GM19043 (cell line): ENCODE results near the gene LGALS4.
"Not testable (repeated sequence)": the region's sequence is repeated elsewhere in the genome, so short reads cannot be mapped to it uniquely, and the experiment has no call there.

Experiments used
- ATAC-seq: cut with Tn5 transposase; IDR thresholded peaks from one replicate; pipeline ENCODE4 v1.9.1; 2021; ENCODE audit warnings: low read depth; ENCODE audit not compliant: unreplicated experiment

The LGALS4 gene, protein sequence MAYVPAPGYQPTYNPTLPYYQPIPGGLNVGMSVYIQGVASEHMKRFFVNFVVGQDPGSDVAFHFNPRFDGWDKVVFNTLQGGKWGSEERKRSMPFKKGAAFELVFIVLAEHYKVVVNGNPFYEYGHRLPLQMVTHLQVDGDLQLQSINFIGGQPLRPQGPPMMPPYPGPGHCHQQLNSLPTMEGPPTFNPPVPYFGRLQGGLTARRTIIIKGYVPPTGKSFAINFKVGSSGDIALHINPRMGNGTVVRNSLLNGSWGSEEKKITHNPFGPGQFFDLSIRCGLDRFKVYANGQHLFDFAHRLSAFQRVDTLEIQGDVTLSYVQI

DNA sequence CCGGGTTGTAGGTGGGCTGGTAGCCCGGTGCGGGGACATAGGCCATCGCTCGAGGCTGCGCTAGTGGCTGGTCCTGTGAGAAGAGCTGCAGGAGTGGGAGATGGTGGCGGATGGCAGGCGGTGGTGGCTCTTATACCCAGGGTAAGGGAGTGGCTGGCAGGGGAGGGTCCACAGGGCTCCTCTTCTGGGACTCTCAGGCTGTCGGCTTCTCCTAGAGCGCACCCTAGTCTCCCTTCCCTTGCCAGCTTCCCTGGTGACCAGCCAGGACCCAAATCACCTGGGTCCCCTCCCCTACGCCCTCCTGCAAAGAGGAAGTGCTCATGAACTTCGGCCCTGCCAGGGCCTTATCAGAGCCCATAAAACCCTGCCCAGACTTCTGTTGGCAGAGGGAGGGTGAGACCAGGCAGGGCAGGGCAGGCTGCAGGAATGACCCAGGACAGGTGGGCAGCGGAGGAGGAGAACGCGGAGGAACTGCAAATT, at the start of gene LGALS4:
Gene LGALS4 (minus strand): TSS at position 105 of the 480 bp plus-strand sequence. CDS start 59 bp downstream, at position 46.
- no peak for ATAC-seq

DNA sequence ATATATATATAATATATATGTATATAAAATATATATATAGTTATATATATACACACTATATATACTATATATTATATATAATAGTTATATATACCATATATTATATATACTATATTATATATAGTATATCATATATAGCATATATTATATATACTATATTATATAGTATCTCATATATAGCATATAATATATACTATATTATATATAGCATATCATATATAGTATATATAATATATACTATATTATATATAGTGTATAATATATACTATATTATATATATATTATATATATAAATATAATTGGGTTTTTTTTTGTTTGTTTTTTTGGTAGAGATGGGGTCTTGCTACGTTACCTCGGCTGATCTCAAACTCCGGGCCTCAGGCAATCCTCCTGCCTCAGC, 48.6 kb upstream of the LGALS4 start:
- ATAC-seq, result no peak

DNA sequence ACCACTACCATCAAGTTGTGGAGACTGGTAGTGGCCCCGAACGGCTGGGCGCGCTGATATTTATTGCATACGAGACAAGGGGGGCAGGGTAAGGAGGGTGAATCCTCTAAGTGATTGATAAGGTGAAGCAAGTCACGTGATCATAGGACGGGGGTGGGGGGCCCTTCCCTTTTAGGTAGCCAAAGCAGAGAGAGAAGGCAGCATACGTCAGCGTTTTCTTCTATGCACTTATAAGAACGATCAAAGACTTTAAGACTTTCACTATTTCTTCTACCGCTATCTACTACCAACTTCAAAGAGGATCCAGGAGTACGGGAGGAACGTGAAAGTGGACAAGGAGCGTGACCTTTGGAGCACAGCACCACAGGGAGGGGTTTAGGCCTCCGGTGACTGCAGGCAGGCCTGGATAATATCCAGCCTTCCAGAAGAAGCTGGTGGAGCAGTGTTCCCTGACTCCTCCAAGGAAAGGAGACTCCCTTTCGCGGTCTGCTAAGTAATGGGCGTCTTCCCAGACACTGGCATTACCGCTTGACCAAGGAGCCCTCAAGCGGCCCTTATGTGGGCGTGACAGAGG, 47.0 kb upstream of the LGALS4 start:
- not testable (repeated sequence) for ATAC-seq

DNA sequence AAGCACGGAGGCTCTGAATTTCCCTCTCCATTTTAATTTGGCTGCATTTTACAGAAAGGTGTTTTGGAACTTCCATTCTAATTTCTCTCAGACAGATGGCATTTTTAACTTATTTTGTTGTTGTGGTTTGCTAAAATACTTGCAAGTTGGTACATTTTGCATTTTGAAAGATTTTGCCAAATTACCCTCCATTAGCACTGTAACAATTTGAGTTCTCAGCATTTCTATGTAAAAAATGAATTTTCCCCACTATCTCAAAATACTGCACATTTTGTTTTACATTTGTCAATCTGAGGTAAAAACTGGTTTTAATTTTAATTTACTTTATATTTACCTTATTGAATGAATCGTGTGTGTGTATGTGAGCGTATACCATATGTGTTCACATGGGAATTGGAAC, 44.1 kb upstream of the LGALS4 start:
- ATAC-seq, result no peak

DNA sequence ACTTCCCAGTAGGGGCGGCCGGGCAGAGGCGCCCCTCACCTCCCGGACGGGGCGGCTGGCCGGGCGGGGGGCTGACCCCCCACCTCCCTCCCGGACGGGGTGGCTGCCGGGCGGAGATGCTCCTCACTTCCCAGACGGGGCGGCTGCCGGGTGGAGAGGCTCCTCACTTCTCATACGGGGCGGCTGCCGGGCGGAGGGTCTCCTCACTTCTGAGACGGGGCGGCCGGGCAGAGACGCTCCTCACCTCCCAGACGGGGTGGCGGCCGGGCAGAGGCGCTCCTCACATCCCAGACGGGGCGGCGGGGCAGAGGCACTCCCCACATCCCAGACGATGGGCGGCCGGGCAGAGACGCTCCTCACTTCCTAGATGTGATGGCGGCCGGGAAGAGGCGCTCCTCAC, 43.0 kb upstream of the LGALS4 start:
- not testable (repeated sequence) for ATAC-seq

DNA sequence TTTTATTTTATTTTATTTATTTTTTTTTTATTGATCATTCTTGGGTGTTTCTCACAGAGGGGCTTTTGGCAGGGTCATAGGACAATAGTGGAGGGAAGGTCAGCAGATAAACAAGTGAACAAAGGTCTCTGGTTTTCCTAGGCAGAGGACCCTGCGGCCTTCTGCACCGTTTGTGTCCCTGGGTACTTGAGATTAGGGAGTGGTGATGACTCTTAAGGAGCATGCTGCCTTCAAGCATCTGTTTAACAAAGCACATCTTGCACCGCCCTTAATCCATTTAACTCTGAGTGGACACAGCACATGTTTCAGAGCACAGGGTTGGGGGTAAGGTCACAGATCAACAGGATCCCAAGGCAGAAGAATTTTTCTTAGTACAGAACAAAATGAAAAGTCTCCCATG, 42.2 kb upstream of the LGALS4 start:
- not testable (repeated sequence) for ATAC-seq

DNA sequence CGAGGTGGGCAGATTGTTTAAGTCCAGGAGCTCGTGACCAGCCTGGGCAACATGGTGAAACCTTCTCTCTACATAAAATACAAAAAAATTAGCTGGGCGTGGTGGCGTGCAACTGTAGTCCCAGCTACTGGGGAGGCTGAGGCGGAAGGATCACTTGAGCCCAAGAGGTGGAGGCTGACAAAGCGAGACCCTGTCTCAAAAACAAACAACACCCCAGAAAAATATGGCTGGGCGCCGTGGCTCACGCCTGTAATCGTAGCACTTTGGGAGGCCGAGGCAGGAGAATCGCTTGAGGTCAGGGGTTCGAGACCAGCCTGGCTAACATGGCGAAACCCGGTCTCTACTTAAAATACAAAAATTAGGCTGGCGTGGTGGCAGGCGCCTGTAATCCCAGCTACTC, 40.5 kb upstream of the LGALS4 start:
- ATAC-seq, result no peak

DNA sequence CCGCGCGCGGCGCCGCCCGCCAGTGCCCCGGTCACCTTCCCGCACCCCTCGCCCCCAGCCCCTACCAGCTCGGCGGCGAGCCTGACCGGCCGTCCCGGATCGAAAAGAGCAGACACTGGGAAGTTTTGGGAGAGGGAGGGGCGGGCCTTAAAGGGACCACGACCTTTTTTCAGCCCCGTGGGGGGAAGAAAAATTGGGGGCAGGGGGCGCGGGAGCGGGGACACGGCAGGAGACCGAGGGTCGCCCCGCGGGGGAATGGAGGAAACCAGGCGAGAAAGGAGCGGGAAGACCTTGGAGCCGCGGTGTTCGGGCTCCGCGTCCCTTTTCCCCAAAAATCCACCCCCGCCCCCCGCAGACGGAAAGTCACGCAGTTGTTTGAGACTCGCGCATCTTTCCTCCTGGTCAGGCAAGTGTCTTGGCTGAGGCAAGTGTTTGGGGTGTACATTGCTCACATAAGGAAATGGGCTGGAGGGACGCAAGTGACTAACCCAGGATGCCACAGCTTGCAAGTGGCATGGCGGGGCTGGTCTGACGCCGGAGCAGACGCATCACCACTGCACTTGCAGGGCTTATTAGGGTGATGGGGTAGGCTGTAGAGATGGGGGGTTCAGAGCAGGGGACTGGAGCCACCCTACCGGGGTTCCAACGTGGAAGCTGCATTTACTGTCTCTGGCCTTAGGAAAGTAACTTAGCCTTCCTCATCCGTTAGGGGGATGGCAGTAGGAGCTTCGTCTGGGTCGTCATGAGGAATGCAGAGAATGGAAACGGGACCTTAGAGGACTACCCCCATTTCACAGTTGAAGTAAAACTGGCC, 39.7 kb upstream of the LGALS4 start:
- no peak for ATAC-seq

DNA sequence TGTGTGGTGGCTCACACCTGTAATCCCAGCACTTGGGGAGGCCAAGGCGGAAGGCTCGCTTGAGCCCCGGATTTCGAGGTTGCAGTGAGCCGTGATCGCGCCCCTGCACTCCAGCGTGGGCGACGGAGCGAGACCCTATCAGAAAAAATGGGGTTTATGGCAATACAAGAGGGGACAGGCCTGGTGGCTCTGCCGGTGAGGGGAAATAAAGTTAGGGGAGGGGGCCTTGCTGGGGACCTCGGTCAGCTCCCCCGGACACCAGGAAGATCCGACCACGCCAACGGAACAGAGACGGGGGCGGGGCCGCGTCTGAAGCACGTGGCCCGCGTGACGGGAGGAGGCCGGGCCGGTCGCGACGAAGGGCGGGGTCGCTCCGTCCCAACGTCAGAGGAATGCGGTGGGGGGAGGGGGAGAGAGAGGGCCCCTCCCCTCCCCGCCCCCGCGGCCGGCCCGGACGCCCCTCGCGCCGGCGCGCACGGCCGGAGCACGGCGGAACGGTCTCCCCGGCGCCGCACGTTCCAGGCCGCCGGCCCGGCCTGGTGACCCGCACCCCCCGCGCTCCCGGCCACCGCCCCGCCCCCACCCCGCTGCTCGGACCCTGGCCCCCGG, 39.0 kb upstream of the LGALS4 start:
- ATAC-seq, result no peak

DNA sequence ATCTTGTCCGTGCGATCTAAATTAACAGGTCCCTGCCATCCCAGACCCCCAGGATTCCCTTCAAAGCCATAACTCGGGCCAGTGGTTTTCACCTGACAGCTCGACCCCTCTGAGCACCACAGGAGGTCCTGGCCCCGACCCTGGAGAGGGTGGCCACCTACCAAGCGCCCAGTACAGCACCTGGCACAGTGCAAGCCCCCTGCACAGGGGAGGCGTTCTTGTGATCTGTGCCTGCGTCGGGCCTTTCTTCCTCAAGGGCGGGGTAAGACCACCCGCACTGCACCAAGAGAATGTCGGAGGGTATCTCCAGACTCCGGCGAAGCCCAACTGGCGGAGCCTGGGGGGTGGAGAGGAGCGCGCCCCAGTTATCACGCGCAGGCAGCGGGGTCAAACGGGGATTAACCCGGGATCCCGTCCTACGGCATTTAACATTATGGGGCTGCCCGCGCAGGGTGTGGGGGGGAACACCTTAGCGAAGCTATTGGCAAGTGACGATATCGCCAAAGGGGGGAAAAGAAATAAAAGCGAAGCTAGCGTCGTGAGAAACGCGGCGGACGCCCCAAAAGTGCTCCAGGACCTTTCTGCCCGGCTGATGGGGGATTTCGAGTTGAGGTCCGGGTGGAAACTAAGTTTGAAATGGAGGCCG, 38.4 kb upstream of the LGALS4 start:
- ATAC-seq, result no peak

DNA sequence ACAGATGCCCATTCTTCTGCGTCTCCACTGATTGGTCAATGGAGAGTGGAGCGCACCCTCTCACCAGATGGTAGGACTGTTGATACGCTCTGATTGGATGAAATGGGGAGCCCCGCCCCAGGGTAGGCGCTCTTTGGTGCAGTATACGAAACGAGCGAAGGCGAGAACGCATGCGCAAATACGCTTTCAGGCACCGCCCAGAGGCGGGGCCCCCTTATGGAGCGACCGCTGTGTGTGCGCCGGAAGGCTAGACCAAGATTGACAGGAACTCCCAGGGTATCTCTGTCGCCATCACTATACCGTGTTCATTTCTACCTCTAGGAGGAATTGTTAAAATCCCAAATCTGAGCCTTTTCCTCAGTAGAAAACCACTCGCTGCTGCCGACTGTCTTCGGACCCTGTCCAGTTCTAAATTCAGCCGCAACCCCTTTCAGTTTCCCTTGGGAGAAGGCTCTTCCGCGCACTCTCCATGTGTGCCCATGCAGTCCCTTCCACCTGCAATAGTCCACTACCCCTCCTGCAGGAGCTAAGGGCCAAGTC, 37.8 kb upstream of the LGALS4 start:
- ATAC-seq, result peak; percentile 69

DNA sequence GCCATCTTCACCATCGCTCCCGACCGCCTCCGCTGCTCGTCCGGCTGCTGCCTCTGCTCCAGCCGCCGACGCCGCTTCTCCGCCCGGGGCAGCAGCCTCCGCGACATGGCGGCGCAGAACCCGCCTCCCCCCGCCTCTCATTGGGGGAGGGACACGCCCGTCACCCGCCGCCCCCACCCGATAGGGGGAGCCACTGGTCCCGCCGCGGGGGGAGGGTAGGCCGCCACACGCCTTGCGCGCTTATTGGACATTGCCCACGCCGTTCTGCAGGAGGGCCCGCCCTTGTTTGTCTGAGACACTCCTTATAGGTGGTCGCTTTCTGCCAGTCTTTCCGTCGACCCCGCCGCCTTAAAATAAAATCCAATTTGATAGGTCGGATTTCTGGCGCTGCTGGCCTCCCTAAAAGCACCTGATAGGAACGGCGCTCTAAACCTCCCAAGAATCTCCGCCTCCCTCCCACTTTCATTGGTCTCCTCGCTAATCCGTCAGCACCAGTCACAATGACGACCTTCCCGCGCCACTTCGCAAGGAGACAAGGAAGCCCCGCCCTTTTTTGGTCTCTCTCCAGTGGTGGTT, 37.2 kb upstream of the LGALS4 start, which contains the start of gene HNRNPL:
Gene HNRNPL (minus strand): TSS at position 127 of the 576 bp plus-strand sequence. CDS start 20 bp downstream, at position 107.
- ATAC-seq, result peak; percentile 45

DNA sequence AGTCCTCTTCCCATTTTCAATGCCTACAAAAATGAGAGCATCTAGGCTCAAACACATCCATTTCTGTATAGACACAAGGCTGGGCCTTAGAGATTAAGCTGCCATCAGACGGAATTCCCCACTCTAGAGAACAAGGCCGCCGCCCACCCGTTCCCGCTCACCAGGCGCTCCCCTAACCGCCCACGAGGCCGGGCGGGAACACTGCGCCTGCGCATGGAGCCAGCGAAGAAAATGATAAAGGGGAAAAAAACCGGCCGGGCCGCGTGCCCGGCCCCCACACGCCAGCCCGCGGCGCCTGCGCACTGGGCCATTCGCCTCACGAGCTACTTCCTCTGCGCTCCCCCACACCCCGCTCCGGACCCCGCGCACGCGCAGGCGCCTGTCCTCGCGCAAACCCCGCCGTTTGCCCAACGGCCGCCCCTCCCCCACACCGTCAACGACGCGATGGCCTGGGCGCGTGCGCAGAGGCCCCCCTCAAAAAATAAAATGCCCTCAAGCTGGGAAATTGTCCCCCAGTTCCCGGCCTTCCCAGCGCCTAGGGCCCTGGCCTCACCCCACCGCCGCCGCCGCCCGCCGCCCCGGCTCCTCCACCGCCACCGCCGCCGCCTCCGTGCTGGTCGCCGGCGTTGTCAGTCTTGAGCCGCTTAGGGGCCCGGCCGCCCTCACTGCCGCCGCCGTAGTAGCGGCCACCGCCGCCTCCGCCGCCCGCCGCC, 36.6 kb upstream of the LGALS4 start:
- ATAC-seq, result no peak

DNA sequence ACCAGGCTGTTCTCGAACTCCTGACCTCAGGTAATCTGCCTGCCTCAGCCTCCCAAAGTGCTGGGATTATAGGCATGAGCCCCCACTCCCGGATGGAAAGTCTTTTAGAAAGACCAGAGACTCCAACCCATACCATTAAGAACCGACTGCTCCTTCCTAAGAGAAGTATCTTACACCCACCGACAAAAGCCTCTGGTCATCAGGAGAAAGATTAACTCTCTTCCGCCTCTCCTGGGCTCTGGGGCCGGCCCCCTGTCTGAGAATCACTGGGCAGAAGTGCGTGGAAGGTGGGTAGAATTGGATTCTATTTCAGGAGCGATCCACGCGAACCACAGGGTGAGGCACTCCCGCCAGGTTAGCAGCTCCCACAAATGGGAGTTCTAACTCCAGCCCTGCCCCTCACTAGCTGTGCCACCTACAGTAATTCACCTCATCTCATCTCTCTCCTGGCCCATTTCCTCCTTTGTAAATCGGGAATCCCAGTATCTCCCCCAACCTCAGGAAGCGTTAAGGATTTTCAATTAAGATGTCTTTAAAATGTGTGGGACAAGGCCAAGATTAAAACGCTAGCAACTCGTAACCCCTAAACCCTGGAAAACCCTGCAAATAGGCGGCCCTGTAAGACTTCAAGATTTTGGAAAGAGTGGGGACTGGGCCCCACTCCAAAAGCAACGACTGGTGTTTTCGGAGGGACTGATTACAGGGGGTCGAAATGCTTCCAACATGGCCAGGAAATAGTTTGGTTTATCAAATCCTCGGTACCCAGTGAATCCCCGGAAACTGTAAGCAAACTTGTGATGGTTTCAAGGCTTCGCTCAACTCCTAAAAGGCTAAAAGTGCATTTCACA, 35.8 kb upstream of the LGALS4 start:
- no peak for ATAC-seq

DNA sequence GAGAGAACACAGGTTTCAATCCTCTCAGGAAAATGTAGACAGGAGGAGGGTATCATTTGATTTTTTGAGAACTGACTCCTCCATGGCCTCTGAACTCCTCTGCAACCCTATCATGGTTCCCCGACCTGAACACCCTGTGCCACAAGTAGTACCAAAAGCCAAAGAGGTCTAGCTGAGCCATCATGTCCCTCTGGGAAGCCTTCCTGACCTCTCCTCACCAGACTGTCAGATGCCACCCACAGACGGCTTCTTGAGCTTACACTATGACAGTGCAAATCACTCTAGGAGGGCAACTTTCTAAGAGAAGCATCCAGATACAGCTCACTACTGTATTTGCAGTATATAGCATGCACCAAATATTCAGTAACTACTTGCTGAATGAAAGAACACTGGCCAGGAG, 33.4 kb upstream of the LGALS4 start:
- no peak for ATAC-seq

DNA sequence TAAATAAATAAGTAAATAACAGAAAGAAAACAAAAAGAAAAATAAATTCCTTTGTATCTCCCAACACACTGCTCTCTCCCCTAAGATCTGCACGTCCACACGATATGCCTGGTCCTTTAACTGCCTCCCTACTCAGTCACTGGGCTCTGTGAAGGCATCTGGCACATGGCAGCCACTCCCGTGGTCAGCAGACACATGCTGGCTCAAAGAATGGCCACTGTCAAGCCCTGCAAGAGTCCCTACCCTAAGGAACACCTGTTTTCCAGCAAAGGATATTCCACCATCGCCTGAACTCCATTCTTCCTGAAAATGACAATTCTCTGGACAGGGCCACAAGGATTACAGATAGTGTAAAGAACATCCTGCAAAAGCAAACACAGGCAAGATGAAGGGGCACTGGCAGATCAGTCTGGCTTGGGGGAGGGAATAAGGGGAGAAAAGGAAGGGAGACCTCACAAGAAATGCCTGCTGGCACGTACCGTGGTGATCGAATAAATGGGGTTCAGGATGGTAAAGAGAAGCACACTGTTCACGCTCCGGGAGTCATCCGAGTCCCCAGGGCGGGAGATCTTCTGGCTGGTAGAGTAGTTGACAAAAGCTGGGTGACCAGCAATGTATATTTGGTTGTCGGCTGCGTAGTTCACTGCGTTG, 32.8 kb upstream of the LGALS4 start:
- no peak for ATAC-seq

DNA sequence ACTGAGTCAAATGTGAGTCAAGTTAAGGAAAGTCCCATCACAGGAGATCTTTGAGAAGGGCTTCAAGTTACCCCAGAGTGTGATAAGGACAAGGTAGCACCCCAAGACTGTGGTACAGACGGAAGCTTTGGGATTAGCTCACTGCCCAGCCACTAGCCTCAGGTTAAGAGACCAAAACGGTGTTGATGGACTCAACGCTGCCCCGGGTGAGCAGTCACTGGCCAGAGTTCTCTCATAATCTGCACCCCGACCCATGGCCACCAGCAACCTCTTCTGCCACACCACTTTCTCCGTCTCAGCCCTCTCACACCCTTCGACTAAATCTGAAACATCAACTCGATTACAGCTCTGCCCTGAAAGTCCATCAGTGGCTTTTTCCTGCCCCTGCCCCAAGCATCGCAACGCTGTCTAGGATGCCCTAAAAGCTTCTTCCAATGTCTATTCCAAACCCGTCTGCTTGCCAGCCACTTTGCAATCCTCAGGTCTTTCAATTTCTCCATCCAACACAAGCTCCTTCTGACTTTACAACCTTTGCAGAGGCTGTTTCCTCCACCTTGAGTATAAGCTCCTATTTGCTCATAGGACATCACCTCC, 31.4 kb upstream of the LGALS4 start:
- no peak for ATAC-seq
